ENCODE data around the gene TMPRSS2.

The TMPRSS2 gene

GRCh38 chr21:41499920-41500319 lies 8.0 kb downstream of the TMPRSS2 start:
- TF ChIP-seq CTCF (IDR thresholded peaks at IDR 0.05; ENCODE audit: control insufficient read depth, insufficient read depth, low read depth, low read length, missing control alignments): no peak
- H3K4me3 ChIP-seq (ENCODE audit: control insufficient read depth, low read depth, low read length): no peak overlapping the region
- DNase-seq (ENCODE audit: low read depth): no peak

DNA sequence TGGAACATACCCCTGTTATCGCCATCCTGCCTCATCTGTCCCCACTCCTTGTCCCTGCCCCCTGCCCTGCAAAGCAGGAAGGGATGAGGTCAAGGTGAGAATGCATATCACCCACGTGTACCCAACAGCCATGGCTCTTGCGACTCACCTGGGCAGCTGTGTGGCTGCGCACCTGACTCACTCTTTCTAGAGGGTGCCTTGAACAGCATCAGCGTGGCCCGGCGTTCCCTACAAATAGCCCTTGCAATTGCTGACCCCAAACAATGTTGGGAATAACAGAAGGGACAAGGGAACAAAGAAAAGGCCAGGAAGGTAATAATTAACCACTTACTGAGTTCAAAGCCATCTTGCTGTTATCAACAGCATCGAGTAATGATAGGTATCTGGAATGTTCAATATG lies 10.2 kb downstream of the TMPRSS2 start:
- DNase-seq (ENCODE audit: low read depth): no peak
- H3K4me3 ChIP-seq (ENCODE audit: control insufficient read depth, low read depth, low read length): no peak overlapping the region
- no peak for TF ChIP-seq CTCF (IDR thresholded peaks at IDR 0.05; ENCODE audit: control insufficient read depth, insufficient read depth, low read depth, low read length, missing control alignments)

GRCh38 chr21:41497008-41497407 lies 10.9 kb downstream of the TMPRSS2 start:
- no peak for TF ChIP-seq CTCF (IDR thresholded peaks at IDR 0.05; ENCODE audit: control insufficient read depth, insufficient read depth, low read depth, low read length, missing control alignments)
- no peak for DNase-seq (ENCODE audit: low read depth)
- no peak overlapping the region for H3K4me3 ChIP-seq (ENCODE audit: control insufficient read depth, low read depth, low read length)

GRCh38 chr21:41494242-41494641 lies 13.7 kb downstream of the TMPRSS2 start:
- TF ChIP-seq CTCF (IDR thresholded peaks at IDR 0.05; ENCODE audit: control insufficient read depth, insufficient read depth, low read depth, low read length, missing control alignments): no peak
- no peak for DNase-seq (ENCODE audit: low read depth)
- H3K4me3 ChIP-seq (ENCODE audit: control insufficient read depth, low read depth, low read length): no peak overlapping the region

DNA sequence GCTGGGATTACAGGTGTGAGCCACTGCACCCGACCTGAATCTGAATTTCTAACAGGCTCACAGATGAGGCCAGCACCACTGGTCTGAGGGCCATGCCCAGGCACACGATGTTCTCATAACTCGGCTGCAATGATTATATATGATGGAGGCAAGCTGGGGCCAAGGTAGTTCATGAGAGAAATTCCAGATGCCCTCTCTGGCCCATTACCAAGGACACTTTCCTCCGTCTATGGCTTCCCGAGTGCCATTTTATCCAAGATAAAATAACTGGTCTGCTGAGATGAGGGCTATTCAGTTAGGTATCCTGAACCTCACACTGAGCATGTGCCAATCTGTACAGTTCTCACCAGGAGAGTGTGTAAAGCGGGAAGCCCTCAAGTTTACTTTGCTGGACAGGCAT lies 16.5 kb downstream of the TMPRSS2 start:
- no peak for DNase-seq (ENCODE audit: low read depth)
- TF ChIP-seq CTCF (IDR thresholded peaks at IDR 0.05; ENCODE audit: control insufficient read depth, insufficient read depth, low read depth, low read length, missing control alignments): no peak
- H3K4me3 ChIP-seq (ENCODE audit: control insufficient read depth, low read depth, low read length): no peak overlapping the region

- DNase-seq (ENCODE audit: low read depth): no peak
- no peak overlapping the region for H3K4me3 ChIP-seq (ENCODE audit: control insufficient read depth, low read depth, low read length)
- TF ChIP-seq CTCF (IDR thresholded peaks at IDR 0.05; ENCODE audit: control insufficient read depth, insufficient read depth, low read depth, low read length, missing control alignments): no peak
Measured at GRCh38 chr21:41490330-41490729, 17.6 kb downstream of the TMPRSS2 start.

GRCh38 chr21:41489329-41489728 lies 18.6 kb downstream of the TMPRSS2 start:
- DNase-seq (ENCODE audit: low read depth): no peak
- TF ChIP-seq CTCF (IDR thresholded peaks at IDR 0.05; ENCODE audit: control insufficient read depth, insufficient read depth, low read depth, low read length, missing control alignments): no peak
- no peak overlapping the region for H3K4me3 ChIP-seq (ENCODE audit: control insufficient read depth, low read depth, low read length)

Measured in AG09309 (cell line).